Measurements from ENCODE around the gene BLTP1. TPM values are rescaled to one million over a fixed set of nuclear protein-coding genes. Genes with fewer than 3 reads are reported as not detected.

The BLTP1 gene
- total RNA-seq, 2 experiments from 2014 or later, result 39.2 to 45.3 TPM

DNA sequence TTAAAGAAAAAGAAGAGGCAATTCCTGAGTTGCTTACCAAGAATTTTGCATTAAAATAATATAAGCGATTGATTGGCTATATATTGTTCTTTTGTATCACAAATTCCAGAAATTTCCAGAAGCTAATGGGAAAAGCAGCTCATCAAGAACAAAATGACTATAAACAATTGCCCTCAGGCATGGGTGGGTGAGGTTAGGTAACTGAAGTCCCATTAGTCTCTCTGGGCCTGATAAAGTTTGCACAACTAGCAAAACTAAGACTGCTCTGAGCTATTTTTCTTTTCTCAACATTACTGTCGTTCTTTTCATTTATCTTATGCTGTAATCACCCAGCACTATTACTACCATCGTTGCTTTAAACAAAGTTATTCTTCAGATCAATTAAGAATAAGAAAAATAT, 19.2 kb upstream of the BLTP1 start:
- no peaks in the 10 kb centered on the region for H3K27me3 Mint-ChIP-seq
- POLR2A ChIA-PET, result no interaction called here
- H3K4me1 Mint-ChIP-seq, result peaks cover 41% of the 10 kb centered on the region
- no peak for DNase-seq
- H3K36me3 Mint-ChIP-seq (ENCODE audit: low read depth), result peaks cover 27% of the 10 kb centered on the region
- CTCF ChIA-PET, result interaction anchor here (1.1 kb wide), 1 partner anchor 19 kb away, joined by 3 read pairs; the partner anchor contains the start of gene BLTP1
- H3K4me3 Mint-ChIP-seq, result no peak overlapping the region
- H3K27ac Mint-ChIP-seq, result no peak overlapping the region
- peaks cover 15% of the 10 kb centered on the region for H3K9me3 Mint-ChIP-seq

DNA sequence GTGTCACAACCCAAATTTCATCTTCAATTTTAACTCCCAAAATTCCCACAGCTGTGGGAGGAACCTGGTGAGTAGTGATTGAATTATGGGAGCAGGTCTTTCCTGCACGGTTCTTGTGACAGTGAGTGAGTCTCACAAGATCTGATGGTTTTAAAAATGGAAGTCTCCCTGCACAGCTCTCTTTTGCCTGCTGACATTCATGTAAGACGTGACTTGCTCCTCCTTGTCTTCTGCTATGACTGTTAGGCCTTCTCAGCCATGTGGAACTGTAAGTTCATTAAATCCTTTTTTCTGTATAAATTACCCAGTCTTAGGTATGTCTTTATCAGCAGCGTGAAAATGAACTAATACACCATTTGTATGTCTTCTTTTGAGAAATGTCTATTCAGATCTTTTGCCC, 13.0 kb upstream of the BLTP1 start:
- H3K4me3 Mint-ChIP-seq, result no peak overlapping the region
- no peaks in the 10 kb centered on the region for H3K4me1 Mint-ChIP-seq
- POLR2A ChIA-PET, result no interaction called here
- DNase-seq, result no peak
- CTCF ChIA-PET, result no interaction called here
- H3K9me3 Mint-ChIP-seq, result peaks cover 2% of the 10 kb centered on the region
- no peak overlapping the region for H3K27ac Mint-ChIP-seq
- H3K36me3 Mint-ChIP-seq (ENCODE audit: low read depth), result no peaks in the 10 kb centered on the region
- peaks cover 2% of the 10 kb centered on the region for H3K27me3 Mint-ChIP-seq

DNA sequence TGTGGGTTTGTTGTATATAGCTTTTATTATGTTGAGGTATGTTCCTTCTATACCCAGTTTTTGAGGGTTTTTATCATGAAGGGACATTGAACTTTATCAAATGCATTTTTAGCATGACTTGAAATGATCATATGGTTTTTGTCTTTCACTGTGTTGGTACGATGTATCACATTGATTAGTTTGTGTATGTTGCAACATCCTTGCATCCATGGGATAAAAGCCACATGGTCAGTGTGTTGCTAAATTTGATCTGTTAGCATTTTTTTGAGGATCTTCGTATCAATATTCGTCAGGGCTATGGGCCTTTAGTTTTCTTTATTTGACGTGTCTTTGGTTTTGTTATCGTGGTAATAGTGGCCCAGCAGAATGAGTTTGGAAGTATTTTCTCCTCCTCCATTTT, 11.3 kb upstream of the BLTP1 start:
- H3K4me3 Mint-ChIP-seq, result no peak overlapping the region
- no peak for DNase-seq
- no peaks in the 10 kb centered on the region for H3K4me1 Mint-ChIP-seq
- no peaks in the 10 kb centered on the region for H3K36me3 Mint-ChIP-seq (ENCODE audit: low read depth)
- CTCF ChIA-PET, result no interaction called here
- H3K9me3 Mint-ChIP-seq, result peaks cover 2% of the 10 kb centered on the region
- H3K27me3 Mint-ChIP-seq, result peaks cover 4% of the 10 kb centered on the region
- no peak overlapping the region for H3K27ac Mint-ChIP-seq
- POLR2A ChIA-PET, result interaction anchor here (0.6 kb wide), 1 partner anchor 264 kb away, joined by 3 read pairs; no protein-coding TSS in a partner anchor

DNA sequence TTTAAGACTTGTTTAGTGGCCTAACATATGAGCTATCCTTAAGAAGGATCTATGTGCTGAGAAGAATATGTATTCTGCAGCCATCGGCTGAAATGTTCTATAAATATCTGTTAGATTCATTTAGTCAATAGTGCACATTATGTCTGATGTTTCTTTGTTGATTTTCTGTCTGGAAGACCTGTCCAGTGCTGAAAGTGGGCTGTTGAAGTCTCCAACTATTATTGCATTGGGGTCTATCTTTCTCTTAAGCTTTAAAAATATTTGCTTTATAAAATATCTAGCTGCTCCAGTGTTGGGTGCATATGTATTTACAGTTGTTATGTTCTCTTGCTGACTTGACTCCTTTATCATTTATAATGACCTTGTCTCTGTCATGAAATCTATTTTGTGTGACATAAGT, 9.4 kb upstream of the BLTP1 start:
- ChIA-PET POLR2A (no interaction called here), CTCF (interaction anchor here (0.9 kb wide), 1 partner anchor 9 kb away, joined by 3 read pairs; the partner anchor contains the start of gene BLTP1)
- H3K4me1 Mint-ChIP-seq, result no peaks in the 10 kb centered on the region
- no peak overlapping the region for H3K4me3 Mint-ChIP-seq
- H3K9me3 Mint-ChIP-seq, result peaks cover 2% of the 10 kb centered on the region
- H3K27me3 Mint-ChIP-seq, result peaks cover 4% of the 10 kb centered on the region
- DNase-seq, result no peak
- no peak overlapping the region for H3K27ac Mint-ChIP-seq
- no peaks in the 10 kb centered on the region for H3K36me3 Mint-ChIP-seq (ENCODE audit: low read depth)

DNA sequence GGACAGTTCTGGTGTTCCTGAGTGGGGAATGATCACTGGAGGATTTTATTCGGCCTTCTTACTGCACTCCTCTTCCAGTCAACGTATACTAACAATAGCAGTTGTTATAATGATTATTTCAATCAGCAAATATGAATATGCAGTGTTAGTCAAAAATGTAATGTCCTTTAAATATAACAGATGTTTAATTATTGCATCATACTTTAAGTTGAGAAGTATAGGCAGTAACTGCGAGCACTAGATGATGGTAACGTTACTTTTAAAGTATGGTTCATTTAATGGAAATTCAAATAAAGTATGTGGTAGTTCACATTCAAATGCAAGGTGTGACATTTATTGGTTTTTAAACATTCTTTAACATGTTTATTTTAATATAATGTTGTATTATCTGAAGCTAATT, 5.5 kb upstream of the BLTP1 start:
- ChIA-PET CTCF (no interaction called here), POLR2A (no interaction called here)
- Mint-ChIP-seq H3K4me1 (peaks cover 18% of the 10 kb centered on the region), H3K9me3 (no peaks in the 10 kb centered on the region), H3K36me3 (ENCODE audit: low read depth) (no peaks in the 10 kb centered on the region), H3K4me3 (no peak overlapping the region), H3K27me3 (peaks cover 2% of the 10 kb centered on the region), H3K27ac (no peak overlapping the region)
- DNase-seq, result no peak

DNA sequence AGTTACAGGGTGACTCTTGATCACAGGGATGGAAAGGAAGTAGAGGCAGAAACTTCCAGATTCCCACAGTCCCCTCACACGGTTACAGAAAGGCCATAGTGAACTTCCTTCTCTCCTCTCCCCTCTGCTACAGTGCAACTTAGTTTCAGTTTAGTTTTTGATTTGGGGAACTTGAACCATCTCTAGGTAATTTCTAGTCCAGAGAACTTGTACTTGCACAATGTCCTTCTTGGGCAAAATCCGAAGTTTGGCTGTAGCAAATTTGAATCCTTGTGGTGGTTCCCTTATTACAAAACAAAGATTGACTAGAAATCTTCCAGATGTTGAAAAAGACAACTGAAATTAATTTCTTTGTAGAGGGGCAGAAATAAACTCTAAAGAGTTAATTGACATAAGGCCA, 1.2 kb upstream of the BLTP1 start:
- Mint-ChIP-seq H3K36me3 (ENCODE audit: low read depth) (peaks cover 20% of the 10 kb centered on the region), H3K4me3 (peak overlapping the region; percentile 80), H3K9me3 (no peaks in the 10 kb centered on the region), H3K27me3 (no peaks in the 10 kb centered on the region), H3K4me1 (peaks cover 41% of the 10 kb centered on the region), H3K27ac (peak overlapping the region; percentile 85)
- POLR2A ChIA-PET, result interaction anchor here (1.4 to 2.3 kb wide), 2 partner anchors 20 to 21 kb away, joined by 3 to 14 read pairs; no protein-coding TSS in a partner anchor
- DNase-seq, result no peak
- CTCF ChIA-PET, result interaction anchor here (1.1 kb wide), 1 partner anchor 251 kb away, joined by 3 read pairs; no protein-coding TSS in a partner anchor

DNA sequence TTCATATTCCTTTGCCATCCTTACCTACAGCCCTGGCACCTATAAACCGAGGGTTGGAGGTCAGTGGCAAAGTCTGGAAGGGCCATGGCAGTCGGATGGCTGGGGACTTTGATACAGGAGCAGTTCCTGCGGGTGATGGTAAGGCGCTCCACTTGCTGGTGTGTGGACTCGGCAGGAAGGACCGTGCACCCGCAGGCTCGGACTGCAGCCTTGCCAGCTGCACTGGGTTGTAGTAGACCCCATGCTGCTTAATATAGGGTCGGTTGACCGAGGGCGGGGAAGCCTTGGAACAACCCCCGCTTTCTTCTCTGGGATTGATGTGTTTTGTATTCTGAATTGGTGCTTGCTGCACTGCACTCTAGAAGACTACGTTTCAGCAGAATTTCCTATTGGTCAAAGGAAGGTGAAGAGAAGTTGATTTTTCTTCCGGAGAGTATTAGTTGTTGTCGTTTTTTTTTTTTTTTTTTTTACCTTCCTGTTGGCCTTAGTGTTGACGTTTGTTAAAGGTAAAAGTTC, 638 bp downstream of the BLTP1 start:
- ChIA-PET POLR2A (interaction anchor here (0.9 to 2.3 kb wide), 5 partner anchors 22 to 353 kb away, joined by 3 to 14 read pairs (median 5); no protein-coding TSS in a partner anchor), CTCF (interaction anchor here (1.4 to 1.5 kb wide), 2 partner anchors 35 to 203 kb away, joined by 4 read pairs; no protein-coding TSS in a partner anchor)
- Mint-ChIP-seq H3K36me3 (ENCODE audit: low read depth) (peaks cover 38% of the 10 kb centered on the region), H3K27me3 (no peaks in the 10 kb centered on the region), H3K9me3 (no peaks in the 10 kb centered on the region), H3K4me3 (peak overlapping the region; percentile 80), H3K27ac (peak overlapping the region; percentile 85), H3K4me1 (peaks cover 58% of the 10 kb centered on the region)
- peak; percentile 51 for DNase-seq

DNA sequence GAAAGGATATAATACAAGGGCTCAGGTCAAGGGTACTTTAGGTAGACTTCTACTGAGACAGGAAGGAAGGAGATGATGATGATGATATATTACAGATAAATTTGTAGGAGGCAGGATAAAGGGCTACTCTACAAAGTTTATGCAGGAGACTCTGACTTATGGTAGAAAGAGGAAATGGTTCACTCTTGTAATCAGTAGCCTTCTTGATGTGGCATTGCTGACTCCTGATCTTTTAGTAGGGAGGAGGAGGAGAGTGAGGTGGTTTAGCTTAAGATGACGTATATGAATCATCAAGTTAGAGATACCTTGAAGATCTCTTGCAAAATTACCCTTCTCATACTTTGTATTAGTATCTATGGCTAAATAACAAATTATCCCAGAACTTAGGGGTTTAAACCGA, 4.7 kb downstream of the BLTP1 start:
- DNase-seq, result no peak
- no peak overlapping the region for H3K4me3 Mint-ChIP-seq
- no peaks in the 10 kb centered on the region for H3K9me3 Mint-ChIP-seq
- ChIA-PET CTCF (no interaction called here), POLR2A (no interaction called here)
- H3K27ac Mint-ChIP-seq, result peak overlapping the region; percentile 9
- peaks cover 52% of the 10 kb centered on the region for H3K36me3 Mint-ChIP-seq (ENCODE audit: low read depth)
- no peaks in the 10 kb centered on the region for H3K27me3 Mint-ChIP-seq
- peaks cover 40% of the 10 kb centered on the region for H3K4me1 Mint-ChIP-seq

DNA sequence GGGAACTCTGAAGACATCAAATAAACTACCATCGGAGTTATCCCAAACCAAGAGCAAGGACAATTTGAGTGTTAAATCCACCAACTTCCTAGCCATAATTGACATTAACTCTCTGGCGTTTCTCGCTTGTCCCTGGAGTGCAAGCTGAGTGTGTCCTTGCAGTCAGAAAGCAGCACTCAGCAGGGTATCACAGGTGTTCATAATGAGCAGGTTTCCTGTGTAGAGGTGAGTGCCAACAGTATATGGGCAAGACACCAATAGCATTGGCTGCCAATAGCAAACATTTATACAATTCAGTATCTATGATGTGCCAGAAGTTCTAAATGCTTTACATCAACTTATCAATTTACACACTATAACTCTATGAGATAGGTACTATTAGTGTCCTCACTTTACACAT, 11.2 kb downstream of the BLTP1 start:
- POLR2A ChIA-PET, result no interaction called here
- Mint-ChIP-seq H3K9me3 (no peaks in the 10 kb centered on the region), H3K27me3 (no peaks in the 10 kb centered on the region), H3K27ac (no peak overlapping the region), H3K36me3 (ENCODE audit: low read depth) (peaks cover 34% of the 10 kb centered on the region), H3K4me1 (peaks cover 2% of the 10 kb centered on the region), H3K4me3 (no peak overlapping the region)
- DNase-seq, result no peak
- CTCF ChIA-PET, result no interaction called here

DNA sequence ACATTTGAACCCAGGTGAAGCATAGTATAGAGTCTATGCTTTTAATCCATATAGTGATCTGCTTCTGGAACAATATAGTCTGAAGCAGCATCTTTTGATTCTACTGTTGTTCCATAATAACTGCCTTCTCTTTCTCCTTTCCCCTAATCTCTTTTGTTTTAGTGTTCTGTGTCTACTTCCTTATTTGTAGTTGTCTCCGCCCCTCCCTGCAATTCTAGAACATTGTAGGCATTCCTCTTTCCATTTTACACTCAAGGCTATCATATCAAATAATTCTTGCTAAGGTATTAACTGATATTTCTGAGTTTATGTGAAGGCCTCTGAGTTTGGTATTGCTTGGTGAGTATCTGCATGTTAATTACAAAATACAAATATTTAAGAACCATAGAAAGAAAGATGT, 11.6 kb downstream of the BLTP1 start:
- Mint-ChIP-seq H3K27ac (no peak overlapping the region), H3K9me3 (no peaks in the 10 kb centered on the region), H3K36me3 (ENCODE audit: low read depth) (peaks cover 34% of the 10 kb centered on the region), H3K4me1 (peaks cover 2% of the 10 kb centered on the region), H3K4me3 (no peak overlapping the region), H3K27me3 (no peaks in the 10 kb centered on the region)
- no peak for DNase-seq
- CTCF ChIA-PET, result no interaction called here
- POLR2A ChIA-PET, result no interaction called here

DNA sequence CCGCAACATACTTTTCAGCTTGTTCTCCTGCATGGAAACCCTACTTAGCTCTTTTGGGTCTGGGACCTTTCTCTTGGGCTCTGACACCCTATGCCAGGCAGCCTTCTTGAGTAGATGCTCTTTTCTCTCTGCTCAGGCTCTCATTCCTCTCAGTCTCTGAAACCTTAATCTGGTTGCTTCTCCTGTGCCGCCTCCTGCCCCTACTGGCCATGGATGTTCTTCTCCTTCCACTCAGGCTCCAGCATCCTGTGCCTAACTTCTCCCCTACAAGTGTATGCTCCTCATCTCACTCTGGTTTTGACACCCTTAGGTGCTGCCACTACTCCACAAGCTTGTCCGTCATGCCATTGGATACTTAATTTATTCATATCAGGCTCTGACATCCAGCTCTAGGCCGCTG, 15.2 kb downstream of the BLTP1 start:
- POLR2A ChIA-PET, result no interaction called here

DNA sequence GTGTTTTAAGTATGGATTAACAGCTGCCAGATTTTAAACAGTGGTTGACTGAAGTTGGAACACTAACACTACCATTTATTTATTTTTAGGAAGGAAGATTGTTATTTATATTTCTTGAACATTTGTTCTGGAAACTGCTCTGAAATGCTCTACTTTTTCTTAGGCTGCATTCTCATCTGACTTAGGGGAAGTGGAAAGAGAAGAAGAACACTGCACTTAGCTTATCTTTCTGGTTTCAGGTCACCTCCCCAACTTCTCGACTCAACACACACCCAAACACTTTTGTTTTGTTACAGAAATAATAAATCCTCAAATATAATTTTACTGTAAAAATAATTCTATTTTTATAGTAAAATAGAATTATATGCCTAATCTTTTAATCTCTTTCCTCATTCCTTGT, 18.6 kb downstream of the BLTP1 start:
- no peaks in the 10 kb centered on the region for H3K9me3 Mint-ChIP-seq
- no peak for DNase-seq
- CTCF ChIA-PET, result no interaction called here
- no peak overlapping the region for H3K27ac Mint-ChIP-seq
- H3K27me3 Mint-ChIP-seq, result no peaks in the 10 kb centered on the region
- peaks cover 4% of the 10 kb centered on the region for H3K4me1 Mint-ChIP-seq
- POLR2A ChIA-PET, result no interaction called here
- no peak overlapping the region for H3K4me3 Mint-ChIP-seq
- peaks cover 31% of the 10 kb centered on the region for H3K36me3 Mint-ChIP-seq (ENCODE audit: low read depth)

More for the DNA sequence above, 15.2 kb downstream of the BLTP1 start:
- Mint-ChIP-seq H3K9me3 (no peaks in the 10 kb centered on the region), H3K4me3 (no peak overlapping the region), H3K4me1 (peaks cover 4% of the 10 kb centered on the region), H3K27me3 (no peaks in the 10 kb centered on the region), H3K27ac (no peak overlapping the region), H3K36me3 (ENCODE audit: low read depth) (peaks cover 33% of the 10 kb centered on the region)
- no peak for DNase-seq
- CTCF ChIA-PET, result no interaction called here

DNA sequence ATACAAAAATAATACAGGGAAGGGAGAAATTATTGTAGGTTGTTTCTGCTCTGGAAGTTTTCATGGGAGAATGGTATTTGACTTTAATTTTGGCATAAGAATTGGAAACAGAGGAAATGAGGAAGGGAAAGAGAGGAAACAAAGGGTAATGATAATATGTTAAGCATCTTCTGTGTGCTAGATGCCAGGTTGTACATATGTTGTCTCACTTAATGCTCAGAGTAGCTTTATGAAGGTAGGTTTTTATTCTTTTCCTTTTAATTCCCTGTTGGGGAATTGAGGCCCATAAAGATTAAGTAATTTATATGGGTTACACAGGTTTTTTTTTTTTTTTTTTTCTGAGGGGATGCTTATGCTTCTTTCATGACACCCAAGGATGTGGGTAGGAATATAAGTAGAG, 19.2 kb downstream of the BLTP1 start:
- CTCF ChIA-PET, result no interaction called here
- H3K9me3 Mint-ChIP-seq, result no peaks in the 10 kb centered on the region

DNA sequence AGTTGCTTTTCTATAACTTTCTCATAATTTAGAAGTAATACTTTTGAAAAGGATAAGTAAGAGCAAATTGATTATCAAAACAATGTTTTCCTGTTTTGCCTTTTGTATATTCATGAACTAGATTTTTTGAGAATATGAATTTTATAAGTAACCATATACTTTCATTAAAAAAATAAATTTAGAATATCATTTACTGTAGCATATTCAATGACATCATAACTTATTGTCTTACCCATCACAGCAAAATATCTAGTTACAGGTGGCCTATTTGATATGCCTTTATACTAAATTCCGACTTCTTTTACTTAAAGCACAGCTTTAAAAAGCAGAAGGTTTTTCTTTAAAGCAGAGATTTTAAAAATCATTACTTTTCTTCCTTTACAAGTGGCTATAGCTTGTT, 20.1 kb downstream of the BLTP1 start:
- H3K4me1 Mint-ChIP-seq, result peaks cover 4% of the 10 kb centered on the region
- POLR2A ChIA-PET, result no interaction called here
- DNase-seq, result no peak
- H3K27me3 Mint-ChIP-seq, result no peaks in the 10 kb centered on the region
- H3K36me3 Mint-ChIP-seq (ENCODE audit: low read depth), result peaks cover 35% of the 10 kb centered on the region
- no peak overlapping the region for H3K4me3 Mint-ChIP-seq
- H3K27ac Mint-ChIP-seq, result no peak overlapping the region
- H3K9me3 Mint-ChIP-seq, result no peaks in the 10 kb centered on the region
- CTCF ChIA-PET, result no interaction called here

More for the DNA sequence above, 19.2 kb downstream of the BLTP1 start:
- no peak for DNase-seq
- Mint-ChIP-seq H3K27me3 (no peaks in the 10 kb centered on the region), H3K4me1 (peaks cover 4% of the 10 kb centered on the region), H3K27ac (no peak overlapping the region), H3K4me3 (no peak overlapping the region), H3K36me3 (ENCODE audit: low read depth) (peaks cover 28% of the 10 kb centered on the region)
- POLR2A ChIA-PET, result no interaction called here

All from activated CD4-positive, alpha-beta memory T cell treated with anti-CD3 and anti-CD28 coated beads, Interleukin-2, amount 10 ng/mL, durations not matched to agents 7 days and 5 days (primary cell).